MM.1S (cell line): ENCODE data around the gene M6PR.

ENCODE experiments used
- CTCF ChIP-seq: fragments of 300-600 bp; sonication (generic); IDR thresholded peaks from 2 replicates; pipeline ENCODE4 v1.5.1; 2016; ENCODE audit warnings: antibody characterized with exemption, low read length, mixed read lengths
- EZH2 ChIP-seq: fragments of 300-600 bp; sonication (generic); optimal IDR thresholded peaks from 2 replicates; pipeline ENCODE3; 2017; ENCODE audit warnings: low read depth, mild to moderate bottlenecking, antibody characterized with exemption, low read length, mixed read lengths
- EZH2phosphoT487 ChIP-seq: fragments of 300-600 bp; sonication (generic); IDR thresholded peaks from 2 replicates; pipeline ENCODE4 v1.6.1; 2018; ENCODE audit warnings: antibody characterized with exemption, low read length

DNA sequence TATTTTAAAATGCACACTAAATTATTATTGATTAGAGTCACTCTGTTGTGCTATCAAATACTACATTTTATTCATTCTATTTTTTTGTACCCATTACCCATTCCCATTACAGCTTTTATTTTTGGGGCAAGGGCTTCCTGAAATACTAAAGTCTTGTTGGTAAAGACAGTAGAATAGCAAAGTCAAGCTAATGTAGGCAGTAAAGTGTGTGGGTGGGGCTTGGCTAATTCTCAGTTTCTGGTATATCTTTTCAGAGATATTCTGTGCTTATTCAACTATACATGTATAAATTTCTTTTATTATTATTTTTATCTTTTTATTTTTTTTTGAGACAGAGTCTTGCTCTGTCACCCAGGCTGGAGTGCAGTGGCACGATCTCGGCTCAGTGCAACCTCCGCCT, 57.5 kb downstream of the M6PR start:
- TF ChIP-seq CTCF, result no peak
- TF ChIP-seq EZH2phosphoT487, result no peak
- TF ChIP-seq EZH2, result no peak
